SK-N-MC (cell line): ENCODE results near the gene DAPK1.

Source experiments
- EZH2 ChIP-seq: fragments of 200-600 bp; sonication (generic); IDR thresholded peaks from one replicate; pipeline ENCODE4 v1.6.1; 2017; ENCODE audit warnings: antibody characterized with exemption
- POLR2AphosphoS5 ChIP-seq: IDR thresholded peaks from 2 replicates; pipeline ENCODE4 v1.6.1; 2012; ENCODE audit warnings: mild to moderate bottlenecking, low read depth, low read length, borderline replicate concordance

DNA sequence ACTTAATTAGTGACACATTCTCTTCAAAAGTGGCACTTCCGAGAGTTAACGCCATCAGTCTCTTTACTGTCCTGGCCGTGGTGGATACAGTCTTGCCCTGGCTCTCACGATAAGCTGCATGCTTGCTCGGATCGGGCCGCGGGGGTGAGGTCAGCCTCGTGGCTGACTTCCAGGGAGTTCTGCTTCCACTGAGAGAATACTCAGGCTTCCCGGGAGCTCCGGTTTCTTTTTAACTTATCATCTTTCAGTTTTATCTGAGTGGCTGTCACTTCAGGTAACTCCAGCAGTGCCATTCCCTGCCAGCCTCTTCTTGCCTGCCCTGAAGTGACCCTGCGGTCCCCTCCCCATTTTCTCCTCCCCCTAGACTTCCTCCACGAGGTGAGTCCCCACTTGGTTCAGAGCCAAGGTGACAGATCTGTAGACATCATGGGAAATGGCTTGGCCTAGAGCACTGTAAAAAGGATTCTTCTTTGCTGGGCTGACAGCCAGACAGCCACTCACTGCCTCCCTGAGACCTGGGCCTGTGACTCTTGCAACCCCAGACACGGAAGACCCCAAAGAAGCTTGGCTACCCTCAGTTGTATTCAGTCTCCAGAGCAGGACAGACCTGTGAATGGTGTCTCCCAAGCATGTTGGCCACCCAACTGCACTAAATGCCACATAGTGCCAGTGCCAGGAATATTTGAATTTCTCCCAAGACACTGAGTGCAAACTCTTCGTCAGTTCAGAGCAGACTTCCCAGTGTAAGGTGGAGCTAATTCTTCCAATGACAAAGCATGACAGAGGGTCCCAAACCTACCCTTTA, 95.1 kb downstream of the DAPK1 start:
- TF ChIP-seq POLR2AphosphoS5: no peak
- no peak for TF ChIP-seq EZH2
